Activated effector memory CD4-positive, alpha-beta T cell treated with anti-CD3 and anti-CD28 coated beads, Interleukin-2, amount 50 U/mL, for 16 hours (primary cell): ENCODE data around the gene SPATS1.
"Not testable (repeated sequence)": the region's sequence is repeated elsewhere in the genome, so short reads cannot be mapped to it uniquely, and the experiment has no call there.

Source experiments
- DNase-seq: peaks from one replicate; pipeline ENCODE4 v3.0.0-alpha.2; 2020

The SPATS1 gene

GRCh38 chr6:44311767-44312166 lies 30.7 kb upstream of the SPATS1 start:
- DNase-seq, result no peak

- peak; percentile 97 for DNase-seq
These were observed 29.3 kb upstream of the SPATS1 start, which contains the start of gene AARS2 for GRCh38 chr6:44312901-44313788. Gene AARS2 (minus strand): TSS chr6:44313347. CDS start chr6:44313323, 24 bp downstream.

- DNase-seq, result not testable (repeated sequence)
These were observed 27.8 kb upstream of the SPATS1 start for GRCh38 chr6:44314657-44315056.

- DNase-seq, result no peak
These were observed 26.9 kb upstream of the SPATS1 start for GRCh38 chr6:44315516-44315915.

- no peak for DNase-seq
These were observed 26.5 kb upstream of the SPATS1 start for GRCh38 chr6:44315951-44316350.

GRCh38 chr6:44316481-44316880 lies 26.0 kb upstream of the SPATS1 start:
- no peak for DNase-seq

- DNase-seq, result not testable (repeated sequence)
These were observed 25.3 kb upstream of the SPATS1 start for GRCh38 chr6:44317136-44317631.

GRCh38 chr6:44321210-44321609 lies 21.2 kb upstream of the SPATS1 start:
- DNase-seq, result no peak

GRCh38 chr6:44327096-44327495 lies 15.4 kb upstream of the SPATS1 start:
- no peak for DNase-seq

- DNase-seq, result no peak
These were observed 14.7 kb upstream of the SPATS1 start for GRCh38 chr6:44327760-44328159.

- DNase-seq, result not testable (repeated sequence)
These were observed 14.2 kb upstream of the SPATS1 start for GRCh38 chr6:44328203-44328602.

GRCh38 chr6:44329858-44330257 lies 12.6 kb upstream of the SPATS1 start:
- no peak for DNase-seq

- no peak for DNase-seq
These were observed 9.9 kb upstream of the SPATS1 start for GRCh38 chr6:44332585-44332984.

- DNase-seq, result no peak
These were observed 9.1 kb upstream of the SPATS1 start for GRCh38 chr6:44333273-44333919.

GRCh38 chr6:44333942-44334341 lies 8.5 kb upstream of the SPATS1 start:
- DNase-seq, result no peak

GRCh38 chr6:44335631-44336030 lies 6.8 kb upstream of the SPATS1 start:
- no peak for DNase-seq

GRCh38 chr6:44338228-44339122 lies 4.0 kb upstream of the SPATS1 start:
- peak; percentile 85 for DNase-seq

- DNase-seq, result no peak
These were observed 3.1 kb upstream of the SPATS1 start for GRCh38 chr6:44339301-44339700.

GRCh38 chr6:44339763-44340625 lies 2.5 kb upstream of the SPATS1 start:
- no peak for DNase-seq

GRCh38 chr6:44341095-44341890 lies 1.2 kb upstream of the SPATS1 start:
- DNase-seq, result no peak

GRCh38 chr6:44342052-44342451 lies 398 bp upstream of the SPATS1 start:
- DNase-seq, result no peak
